Stimulated activated CD4-positive, alpha-beta T cell treated with anti-CD3 and anti-CD28 coated beads, Interleukin-1b, Interleukin-23, amount 100 ng/mL, for 48 hours (primary cell): ENCODE data around the gene WFDC10B.
"Not testable (repeated sequence)": the region's sequence is repeated elsewhere in the genome, so short reads cannot be mapped to it uniquely, and the experiment has no call there.

ENCODE experiments used
- DNase-seq: peaks from one replicate; pipeline ENCODE4 v3.0.0-alpha.2; 2020

The WFDC10B gene

DNA sequence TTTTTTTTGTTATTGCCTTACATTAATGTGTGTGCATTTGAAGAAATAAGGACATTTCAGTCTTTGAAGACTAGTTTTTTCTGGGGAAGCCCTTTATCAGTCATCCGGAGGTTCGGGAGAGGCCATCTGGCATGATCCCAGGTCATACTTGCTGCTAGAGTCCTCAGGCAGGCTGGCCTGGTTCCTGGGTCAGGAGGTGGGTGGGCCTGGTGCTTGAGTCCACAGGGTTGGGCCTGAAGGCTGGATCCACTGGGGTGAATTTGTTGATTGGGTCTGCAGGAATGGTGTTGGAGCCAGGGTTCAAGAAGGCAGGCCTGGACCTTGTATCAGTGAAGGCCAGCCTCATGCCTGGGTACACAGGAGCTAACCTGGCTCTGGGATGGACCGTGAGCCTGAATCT is 57.9 kb downstream of the WFDC10B start:
- no peak for DNase-seq

DNA sequence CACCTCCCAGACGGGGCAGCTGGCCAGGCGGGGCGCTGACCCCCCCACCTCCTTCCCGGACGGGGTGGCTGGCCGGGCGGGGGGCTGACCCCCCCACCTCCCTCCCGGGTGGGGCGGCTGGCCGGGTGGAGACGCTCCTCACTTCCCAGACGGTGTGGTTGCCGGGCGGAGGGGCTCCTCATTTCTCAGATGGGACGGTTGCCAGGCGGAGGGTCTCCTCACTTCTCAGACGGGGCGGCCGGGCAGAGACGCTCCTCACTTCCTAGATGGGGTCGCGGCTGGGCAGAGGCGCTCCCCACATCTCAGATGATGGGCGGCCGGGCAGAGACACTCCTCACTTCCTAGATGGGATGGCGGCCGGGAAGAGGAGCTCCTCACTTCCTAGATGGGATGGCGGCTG is 59.0 kb downstream of the WFDC10B start:
- not testable (repeated sequence) for DNase-seq

DNA sequence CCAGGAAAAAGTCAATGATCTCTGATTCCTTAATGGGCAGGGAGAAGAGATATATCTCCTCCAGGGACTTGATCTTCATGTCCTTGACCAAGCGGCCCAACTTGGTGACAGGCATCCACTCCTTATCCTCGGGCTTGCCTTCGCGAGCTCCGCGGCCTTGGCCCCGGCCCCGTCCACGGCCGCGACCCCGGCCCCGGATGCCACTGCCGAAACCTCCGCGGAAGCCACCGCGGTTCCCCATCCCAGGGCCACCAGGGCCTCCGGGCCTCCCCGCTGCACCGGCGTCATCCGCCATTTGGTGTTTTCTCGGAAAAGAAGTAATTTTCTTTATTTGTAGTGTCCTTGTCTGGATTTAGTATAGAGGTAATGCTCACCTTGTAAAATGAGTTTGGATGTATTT is 63.7 kb downstream of the WFDC10B start:
- not testable (repeated sequence) for DNase-seq

DNA sequence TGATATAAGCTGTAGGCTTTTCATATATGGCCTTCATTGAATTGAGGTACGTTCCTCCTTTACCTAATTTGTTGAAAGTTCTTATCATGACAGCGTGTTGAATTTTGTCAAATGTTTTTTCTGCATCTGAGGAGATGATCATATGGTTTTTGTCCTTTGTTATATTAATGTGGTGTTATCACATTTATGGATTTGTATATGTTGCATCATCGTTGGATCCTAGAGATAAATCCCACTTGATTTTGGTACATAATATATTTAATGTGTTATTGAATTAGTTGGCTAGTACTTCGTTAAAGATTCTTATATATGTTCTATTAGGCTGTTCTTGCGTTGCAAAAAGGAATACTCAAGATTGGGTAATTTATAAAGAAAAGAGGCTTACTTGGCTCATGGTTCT is 65.1 kb downstream of the WFDC10B start:
- DNase-seq = no peak

DNA sequence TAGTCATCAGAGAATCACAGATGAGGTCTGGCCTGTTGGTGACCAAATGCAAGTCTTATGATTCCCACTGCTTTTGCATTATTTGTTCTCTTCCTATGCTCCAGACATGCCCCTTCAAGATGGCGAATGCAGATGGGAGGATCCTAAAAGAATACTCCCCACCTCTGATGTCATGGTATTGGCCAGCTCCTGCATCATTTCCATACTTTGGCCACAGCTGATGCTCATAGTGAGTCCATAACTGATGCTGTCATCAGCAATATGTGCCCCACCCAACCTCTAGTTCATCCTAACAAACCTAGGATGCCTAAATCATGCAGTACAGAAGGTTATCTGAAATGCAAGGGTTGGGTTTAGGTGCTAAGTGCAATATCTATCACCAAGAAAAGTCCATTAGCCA is 68.3 kb downstream of the WFDC10B start:
- DNase-seq = no peak
